Choroid plexus epithelial cell (primary cell): ENCODE data around the gene TEX48.

ENCODE experiments used
- DNase-seq: peaks from one replicate; pipeline ENCODE4 v3.0.0-alpha.2; 2010; ENCODE audit warnings: low read depth
- H3K4me3 ChIP-seq: 2 replicates; pipeline ENCODE4 v1.5.1; 2011; ENCODE audit warnings: low read depth, mild to moderate bottlenecking, control low read depth, low read length, moderate library complexity
- CTCF ChIP-seq: conservative IDR thresholded peaks from 2 replicates; pipeline ENCODE4 v1.5.1; 2011; ENCODE audit warnings: low read depth, mild to moderate bottlenecking, control low read depth, inconsistent platforms, low read length, moderate library complexity

Gene TEX48

GRCh38 chr9:114717908-114718486 is 36.0 kb upstream of the TEX48 start:
- DNase-seq: no peak
- TF ChIP-seq CTCF: no peak
- no peak overlapping the region for H3K4me3 ChIP-seq

- TF ChIP-seq CTCF: no peak
- DNase-seq: no peak
- no peak overlapping the region for H3K4me3 ChIP-seq
Observed at GRCh38 chr9:114709636-114710035, 27.6 kb upstream of the TEX48 start.

GRCh38 chr9:114706711-114707110 is 24.7 kb upstream of the TEX48 start:
- H3K4me3 ChIP-seq: no peak overlapping the region
- DNase-seq: no peak
- TF ChIP-seq CTCF: no peak

GRCh38 chr9:114701988-114702387 is 20.0 kb upstream of the TEX48 start:
- H3K4me3 ChIP-seq: no peak overlapping the region
- DNase-seq: no peak
- TF ChIP-seq CTCF: no peak

GRCh38 chr9:114697951-114698351 is 16.0 kb upstream of the TEX48 start:
- no peak for TF ChIP-seq CTCF
- no peak overlapping the region for H3K4me3 ChIP-seq
- DNase-seq: no peak

GRCh38 chr9:114696814-114697544 is 15.0 kb upstream of the TEX48 start:
- peak; percentile 34 for DNase-seq
- no peak overlapping the region for H3K4me3 ChIP-seq
- no peak for TF ChIP-seq CTCF

- no peak for DNase-seq
- no peak for TF ChIP-seq CTCF
- H3K4me3 ChIP-seq: no peak overlapping the region
Observed at GRCh38 chr9:114695948-114696347, 14.0 kb upstream of the TEX48 start.
